CD4-positive, alpha-beta T cell treated with Interleukin-1 beta for 1 hour (primary cell): Measurements from ENCODE around the gene FUZ.
A peak's percentile ranks its signal among the peaks of the same experiment; 100 is the strongest.

ENCODE experiments used
- DNase-seq, 2 donors: peaks; one replicate each; pipeline ENCODE4 v3.0.0-alpha.2; 2020 to 2022

The FUZ gene

GRCh38 chr19:49850487-49851342 is 37.6 kb upstream of the FUZ start, which contains the start of gene PTOV1:
Gene PTOV1 (plus strand): TSS chr19:49851159.
- peak; percentile 90 to 91 for DNase-seq

DNA sequence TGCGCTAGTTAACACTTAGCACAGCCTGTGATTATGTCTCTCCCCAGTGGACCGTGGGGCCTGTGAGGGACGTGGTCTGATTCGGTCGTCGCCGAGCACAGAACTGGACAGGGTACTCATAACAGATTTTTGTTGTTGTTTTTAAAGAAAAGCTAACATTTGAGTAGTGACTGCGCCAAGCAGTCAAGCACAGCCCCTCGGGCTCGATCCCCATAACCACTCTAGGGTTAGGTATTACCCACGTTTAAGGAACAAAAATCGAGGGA is 37.1 kb upstream of the FUZ start:
- DNase-seq, result no peak

DNA sequence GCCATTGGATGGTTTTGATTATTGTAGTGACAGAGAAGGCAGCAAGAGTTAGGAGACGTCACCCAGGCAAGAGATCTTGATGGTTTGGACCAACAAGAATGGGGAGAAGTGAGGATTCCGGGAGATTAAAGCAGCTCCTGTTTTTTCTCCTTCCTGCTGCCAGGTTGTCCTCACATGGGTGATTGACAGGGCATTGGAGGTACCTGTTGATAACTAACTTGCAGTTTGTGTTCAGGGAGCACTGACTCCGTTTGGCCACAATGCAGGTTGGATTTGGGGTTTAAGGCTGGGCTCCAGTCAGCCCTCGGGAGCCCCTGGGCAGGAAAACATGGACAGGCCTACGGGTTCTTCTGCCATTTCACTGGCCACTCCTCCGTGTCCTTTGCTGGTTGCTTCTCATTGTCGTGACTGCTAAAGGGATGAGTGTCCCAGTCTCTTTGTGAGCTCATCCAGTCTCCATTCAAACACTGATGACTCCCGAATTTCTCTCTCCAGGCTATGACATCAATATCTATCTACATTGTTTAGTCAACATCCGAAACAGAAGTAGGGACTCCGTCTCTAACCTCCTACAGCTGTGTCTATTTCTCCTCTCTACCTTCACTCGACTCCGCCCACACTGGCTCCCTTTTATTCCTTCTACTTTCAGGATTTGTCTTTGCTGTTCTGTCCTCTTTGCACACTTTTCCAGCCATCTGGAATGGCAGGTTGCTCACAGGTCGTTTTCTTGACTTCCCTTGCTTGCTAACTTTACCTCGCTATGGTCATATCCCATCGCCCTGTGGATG is 36.5 kb upstream of the FUZ start:
- no peak for DNase-seq

DNA sequence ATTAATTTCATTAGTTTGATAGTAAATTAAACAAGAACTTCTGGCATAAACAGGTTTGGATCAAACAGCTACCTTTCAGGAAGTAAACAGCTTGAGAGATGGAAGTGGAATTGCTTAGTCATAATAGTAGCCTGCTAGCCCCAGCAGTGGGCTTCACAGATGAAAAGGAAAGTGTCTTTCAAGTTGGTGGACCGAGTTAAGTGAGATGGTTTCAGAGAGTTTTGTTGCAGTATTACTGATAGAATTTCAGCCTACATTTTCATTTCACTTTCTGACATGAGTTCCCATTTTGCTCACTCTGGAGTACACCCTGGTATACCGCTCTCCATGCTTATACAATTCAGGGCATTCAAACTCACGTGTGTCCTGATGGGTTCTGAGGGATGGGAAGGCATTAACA is 35.8 kb upstream of the FUZ start:
- no peak for DNase-seq

DNA sequence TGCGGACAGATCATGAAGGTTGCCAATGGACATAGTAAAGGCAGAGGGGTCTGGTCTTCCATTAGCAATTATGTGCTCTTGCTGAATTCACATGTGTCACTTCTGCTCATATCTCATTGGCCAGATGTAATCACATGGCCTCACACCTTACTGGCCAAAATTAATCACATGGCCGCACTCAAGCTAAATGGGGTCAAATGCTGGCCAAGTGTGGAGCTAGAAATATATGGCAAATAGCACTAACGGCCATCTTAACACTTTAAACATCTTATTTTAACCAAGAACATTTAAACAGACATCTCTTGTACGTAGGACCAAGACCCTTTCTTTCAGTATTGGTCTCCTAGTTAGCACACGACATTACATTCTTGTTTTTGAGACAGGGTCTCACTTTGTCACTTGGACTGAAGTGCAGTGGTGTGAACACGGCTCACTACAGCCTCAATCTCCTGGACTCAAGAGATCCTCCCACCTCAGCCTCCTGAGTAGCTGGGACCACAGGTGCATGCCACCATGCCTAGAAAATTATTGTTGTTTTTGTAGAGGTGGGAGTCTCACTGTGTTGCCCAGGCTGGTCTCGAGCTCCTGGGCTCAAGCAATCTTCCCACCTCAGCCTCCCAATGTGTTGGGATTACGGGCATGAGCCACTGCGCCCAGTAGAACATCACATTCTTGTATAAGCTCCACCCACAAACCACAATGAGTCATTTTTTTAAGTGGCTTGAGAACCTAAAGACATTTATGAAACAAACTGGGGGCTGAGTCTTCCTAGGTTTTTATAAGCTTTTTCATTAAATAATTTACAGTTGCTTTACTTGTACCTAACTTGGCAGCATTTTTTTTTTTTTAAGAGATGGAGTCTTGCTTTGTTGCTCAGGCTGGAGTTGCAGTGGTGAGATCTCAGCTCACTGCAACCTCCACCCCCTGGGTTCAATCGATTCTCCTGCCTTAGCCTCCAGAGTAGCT is 34.9 kb upstream of the FUZ start:
- peak in 1 of 2 donors; percentile 42 for DNase-seq

DNA sequence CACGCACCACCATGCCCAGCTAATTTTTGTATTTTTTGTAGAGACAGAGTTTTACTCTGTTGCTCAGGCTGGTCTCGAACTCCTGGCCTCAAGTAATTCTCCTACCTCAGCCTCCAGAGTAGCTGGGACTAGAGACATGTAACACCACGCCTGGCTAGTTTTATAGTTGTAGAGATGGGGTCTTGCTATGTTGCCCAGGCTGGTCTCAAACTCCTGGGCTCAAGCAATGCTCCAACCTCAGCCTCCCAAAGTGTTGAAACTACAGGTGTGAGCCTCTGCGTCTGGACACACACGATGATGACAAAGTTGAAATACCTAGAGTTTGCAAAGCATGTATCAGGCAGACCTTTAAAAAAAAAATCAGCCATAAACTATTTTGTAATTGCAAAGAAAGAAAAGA is 33.3 kb upstream of the FUZ start:
- DNase-seq, result no peak

DNA sequence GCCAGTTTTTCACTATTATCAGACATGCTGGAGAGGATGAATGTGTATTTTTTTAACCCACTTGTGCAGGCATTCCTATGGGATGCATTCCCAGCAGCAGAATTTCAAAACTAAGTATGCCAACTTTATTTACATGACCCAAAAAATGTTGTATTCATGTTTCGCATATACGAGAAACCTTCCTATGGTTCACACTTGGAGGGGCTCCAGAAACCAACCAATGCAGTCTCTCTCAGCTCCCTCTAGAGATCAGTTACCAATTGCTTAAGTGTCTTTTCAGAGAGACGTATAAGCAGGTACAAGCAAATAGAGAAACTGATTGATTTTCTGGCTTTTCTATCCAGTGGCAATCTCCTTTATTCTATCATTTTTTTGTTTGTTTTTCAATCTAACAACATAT is 32.3 kb upstream of the FUZ start:
- no peak for DNase-seq

DNA sequence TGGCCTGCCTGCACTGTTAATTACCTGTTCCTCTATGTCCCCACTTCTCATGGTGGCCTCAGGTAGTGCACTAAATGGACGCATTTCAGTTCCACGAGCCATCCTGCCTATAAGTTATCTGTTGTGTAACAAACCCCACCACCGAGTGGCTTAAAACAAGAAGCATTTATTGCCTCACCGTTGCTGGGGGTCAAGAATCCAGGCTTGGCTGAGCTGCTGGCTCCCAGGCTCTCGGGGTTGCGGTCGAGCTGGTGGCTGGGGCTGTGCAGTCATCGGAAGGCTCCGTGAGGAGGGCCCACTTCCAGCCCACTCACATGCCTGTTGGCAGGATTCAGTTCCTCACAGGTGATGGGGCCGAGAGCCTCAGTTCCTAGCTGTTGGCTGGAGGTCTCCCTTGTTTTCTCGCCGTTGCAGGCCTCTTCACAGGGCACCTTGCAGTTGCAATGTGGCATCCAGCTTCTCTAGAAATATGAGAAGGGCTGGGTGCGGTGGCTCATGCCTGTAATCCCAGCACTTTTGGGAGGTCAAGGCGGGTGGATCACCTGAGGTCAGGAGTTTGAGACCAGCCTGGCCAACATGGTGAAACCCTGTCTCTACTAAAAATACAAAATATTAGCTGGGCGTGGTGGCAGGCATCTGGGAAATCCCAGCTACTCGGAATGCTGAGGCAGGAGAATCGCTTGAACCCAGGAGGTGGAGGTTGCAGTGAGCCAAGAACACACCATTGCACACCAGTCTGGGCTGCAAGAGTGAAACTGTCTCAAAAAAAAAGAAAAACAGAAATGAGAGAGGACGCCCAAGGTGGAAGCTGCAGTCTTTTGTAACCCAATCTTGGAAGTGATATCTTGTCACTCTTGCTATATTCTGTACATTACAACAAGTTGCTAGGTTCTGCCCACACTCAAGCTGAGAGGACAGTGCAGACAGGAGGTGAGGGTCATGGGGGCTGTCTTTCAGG is 31.3 kb upstream of the FUZ start:
- DNase-seq, result no peak

DNA sequence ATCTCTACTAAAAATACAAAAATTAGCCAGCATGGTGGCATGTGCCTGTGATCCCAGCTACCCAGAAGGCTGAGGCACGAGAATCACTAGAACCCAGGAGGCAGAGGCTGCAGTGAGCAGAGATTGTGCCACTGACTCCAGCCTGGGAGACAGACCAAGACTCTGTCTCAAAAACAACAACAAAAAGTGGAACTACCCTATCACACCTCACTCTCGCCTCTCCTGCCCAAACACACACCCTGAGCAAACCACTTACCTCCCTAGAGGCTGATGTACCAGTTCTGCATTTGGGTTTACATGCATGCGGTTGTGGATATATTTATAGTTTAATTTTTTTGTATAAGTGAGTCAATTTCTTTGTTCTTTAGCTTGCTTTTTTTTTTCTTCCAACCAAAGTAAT is 30.2 kb upstream of the FUZ start:
- DNase-seq, result peak in 1 of 2 donors; percentile 58

DNA sequence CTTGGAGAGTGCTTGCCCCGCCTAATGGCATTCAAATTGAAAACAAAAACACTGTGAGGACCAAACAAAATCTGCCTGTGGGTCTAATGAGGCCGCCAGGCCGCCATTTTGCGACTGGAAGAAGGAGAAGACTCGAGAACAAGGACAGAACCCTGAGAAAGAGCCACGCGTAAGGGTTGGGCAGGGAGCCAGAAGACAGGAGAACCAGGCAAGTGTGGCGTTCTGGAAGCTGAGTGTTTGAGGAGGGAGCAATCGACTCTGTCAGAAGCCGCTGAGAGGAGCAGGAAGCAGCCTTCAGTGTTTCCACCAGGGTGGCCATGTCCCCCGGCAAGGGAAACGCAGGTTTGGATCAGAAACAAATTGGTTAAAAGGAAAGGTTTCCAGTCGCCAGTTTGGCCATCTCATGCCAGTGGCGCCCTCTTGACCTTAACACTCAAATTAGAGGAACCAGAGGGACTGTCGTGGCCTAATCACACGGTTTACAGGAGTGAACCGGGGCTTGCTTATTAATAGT is 27.7 kb upstream of the FUZ start:
- no peak for DNase-seq

DNA sequence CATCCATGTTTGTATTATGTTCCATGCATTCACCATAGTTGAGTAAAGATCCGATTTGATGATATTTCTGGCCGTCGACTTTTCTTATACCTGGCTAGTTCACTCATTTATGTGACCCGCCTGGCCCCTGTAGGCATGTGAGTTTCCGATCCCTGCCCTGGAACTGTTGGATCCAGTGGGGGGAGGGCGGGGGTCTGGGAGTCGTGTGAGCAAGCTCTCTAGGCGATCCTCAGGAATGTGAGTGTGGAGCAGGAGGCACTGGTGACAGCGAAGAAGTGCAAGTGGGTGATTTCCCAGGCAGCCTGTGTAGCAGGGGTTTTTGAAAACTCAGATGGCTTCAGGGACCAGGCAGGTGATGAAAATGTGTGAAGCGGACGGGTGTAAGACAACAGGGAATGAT is 27.2 kb upstream of the FUZ start:
- DNase-seq, result no peak

- no peak for DNase-seq
Observed at GRCh38 chr19:49839713-49840112, 26.6 kb upstream of the FUZ start.

DNA sequence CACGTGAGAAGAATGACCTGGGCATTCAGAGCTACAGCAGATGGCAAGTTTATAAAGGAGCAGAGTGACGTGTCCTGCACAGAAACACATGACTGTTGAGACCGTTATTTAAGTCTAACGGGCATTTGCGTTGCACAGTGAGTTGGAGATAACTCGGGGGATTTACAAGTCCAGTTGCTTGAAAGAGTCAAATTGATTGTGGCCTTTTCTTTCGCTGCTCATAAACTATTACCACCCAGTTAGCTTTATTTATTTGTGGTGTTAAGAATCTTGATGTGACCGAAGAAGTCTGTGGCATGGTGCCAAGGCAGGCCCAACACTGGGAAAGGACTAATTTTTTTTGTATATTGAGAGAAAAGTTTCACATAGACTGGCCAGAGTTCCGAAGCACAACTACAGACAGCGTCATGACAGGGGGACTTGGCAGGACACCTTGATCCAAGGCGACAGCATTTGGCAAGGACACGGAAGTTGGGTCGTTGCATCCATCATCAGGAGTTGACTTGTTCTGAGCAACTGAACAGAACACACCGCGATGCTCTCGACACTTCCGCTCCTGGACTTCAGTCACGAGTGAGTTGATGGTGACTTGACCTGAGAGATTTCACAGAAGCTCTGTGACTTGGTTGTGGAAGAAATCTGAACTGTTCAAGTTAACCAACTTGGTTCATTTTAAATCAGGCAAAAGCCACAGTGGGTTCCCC is 25.9 kb upstream of the FUZ start:
- no peak for DNase-seq

DNA sequence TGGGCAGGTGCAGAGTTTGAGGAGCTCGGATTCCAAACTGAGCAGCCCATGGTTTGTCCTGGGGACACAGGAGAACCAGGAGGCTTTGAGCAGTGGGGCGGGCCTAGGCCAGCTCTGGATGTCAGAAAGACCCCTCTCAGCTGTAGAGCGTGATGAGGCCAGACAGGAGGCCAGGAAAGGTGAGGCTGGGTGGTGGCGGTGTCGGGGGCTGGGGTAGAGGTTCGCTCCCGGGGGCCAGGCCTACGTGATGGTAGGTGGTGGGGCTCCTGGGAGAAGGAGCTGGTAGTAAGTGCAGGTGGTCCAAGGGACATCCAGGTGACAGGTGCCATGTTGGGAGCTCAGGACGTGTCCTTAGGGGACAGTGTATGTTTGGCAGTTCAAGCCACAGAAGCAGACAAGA is 24.3 kb upstream of the FUZ start:
- DNase-seq, result no peak

DNA sequence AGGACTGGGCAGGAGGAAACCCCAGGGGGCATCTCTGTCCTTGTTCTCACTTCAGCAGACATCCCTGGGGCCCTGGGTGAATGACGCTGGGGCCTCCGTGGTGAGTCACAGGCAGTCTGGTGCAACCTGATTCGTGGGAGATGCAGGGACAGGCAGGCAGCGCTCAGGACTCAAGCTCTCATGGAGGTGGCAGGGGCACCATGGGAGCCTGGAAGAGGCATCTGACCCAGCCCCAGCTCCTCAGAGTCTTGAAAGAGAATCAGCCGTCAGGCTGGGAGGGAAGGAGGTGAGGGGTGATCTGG is 23.9 kb upstream of the FUZ start:
- DNase-seq, result no peak

DNA sequence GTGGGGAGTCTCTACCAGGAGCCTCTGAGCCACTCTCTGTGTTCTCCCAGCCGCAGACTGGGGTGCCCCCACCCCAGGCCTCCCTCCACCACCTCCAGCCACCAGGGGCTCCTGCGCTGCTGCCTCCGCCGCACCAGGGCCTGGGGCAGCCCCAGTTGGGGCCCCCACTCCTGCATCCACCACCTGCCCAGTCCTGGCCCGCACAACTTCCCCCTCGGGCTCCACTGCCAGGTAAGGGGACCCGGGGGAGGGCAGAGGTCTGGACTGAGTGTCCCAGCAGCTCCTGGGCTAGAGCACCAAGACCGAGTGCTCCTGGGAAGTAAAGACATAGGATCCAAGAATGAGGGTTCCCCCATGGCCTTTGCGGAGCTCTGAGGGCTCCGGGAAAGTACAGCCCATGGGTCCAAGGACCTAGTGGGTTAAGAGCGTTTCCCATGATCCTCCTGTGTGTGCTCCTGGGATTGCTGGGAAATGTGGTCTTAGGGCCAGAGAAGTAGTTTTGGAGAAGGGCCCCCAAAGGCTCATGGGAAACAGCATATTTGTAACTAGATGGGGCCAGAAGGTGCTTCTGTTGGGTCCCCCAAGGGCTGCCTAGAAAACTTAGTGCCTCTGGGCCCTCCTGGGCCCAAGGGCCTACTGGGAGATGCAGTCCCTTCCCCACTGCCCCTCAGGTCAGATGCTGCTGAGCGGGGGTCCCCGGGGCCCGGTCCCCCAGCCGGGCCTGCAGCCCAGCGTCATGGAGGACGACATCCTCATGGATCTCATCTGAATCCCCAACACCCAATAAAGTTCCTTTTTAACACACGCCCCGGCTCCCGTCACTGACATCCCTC is 23.3 kb upstream of the FUZ start:
- DNase-seq, result no peak

- DNase-seq, result no peak
Observed at GRCh38 chr19:49835562-49835961, 22.5 kb upstream of the FUZ start.

DNA sequence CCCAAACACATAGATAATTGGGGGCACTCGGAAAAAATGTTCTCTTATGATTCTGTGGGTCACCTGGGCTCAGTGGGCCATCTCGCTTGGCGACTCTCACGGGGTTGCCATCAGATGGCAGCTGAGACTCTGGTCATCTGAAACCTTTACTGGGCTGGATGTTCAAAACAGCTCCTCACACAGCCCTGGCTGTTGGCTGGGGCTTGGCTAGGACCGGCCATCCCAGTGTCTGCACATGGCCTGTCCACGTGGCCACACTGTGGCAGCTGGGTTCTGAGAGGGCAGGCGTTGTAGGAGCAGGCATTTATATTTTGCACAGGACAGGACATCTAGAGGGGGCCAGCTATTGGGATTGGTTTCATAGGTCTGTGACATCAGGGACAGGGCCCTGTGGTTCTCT is 20.5 kb upstream of the FUZ start:
- no peak for DNase-seq

GRCh38 chr19:49832556-49832955 is 19.5 kb upstream of the FUZ start:
- no peak for DNase-seq

DNA sequence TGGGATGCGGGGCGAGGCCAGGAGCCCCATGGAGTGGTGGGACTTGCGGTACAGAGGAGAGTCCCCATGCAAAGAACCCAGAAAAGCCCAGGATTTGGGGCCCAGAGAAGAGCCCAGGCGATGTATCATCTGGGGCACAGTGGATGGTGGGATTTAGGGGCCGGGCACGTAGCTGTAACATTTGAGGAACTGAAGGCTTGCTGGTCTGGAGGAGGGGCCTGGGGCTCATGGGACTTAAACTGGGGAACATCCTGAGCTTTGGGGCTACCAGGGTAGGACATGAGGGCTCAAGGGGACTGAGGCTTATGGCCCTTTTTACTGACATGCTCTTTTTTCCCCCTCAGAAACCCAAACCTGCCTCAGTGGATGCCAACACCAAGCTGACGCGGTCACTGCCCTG is 18.5 kb upstream of the FUZ start:
- no peak for DNase-seq

DNA sequence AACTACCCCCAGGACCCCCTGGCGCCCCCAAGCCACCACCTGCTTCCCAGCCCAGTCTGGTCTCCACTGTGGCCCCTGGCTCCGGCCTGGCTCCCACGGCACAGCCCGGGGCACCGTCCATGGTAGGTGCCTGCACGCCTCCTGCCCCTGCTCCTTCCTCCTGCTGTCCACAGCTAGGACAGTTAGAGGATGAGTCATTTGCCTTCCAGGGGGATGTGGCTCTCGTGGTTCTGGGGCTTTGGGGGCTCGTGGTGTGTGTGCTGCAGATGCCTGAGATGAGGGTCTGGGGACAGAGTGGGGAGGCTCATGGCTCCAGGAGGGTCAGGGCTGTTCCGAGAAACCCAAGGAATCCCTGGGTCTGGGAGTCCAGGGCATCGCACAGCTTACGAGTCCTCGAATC is 17.7 kb upstream of the FUZ start:
- DNase-seq, result no peak
